M059J (cell line): ENCODE results near the gene PRR5. TPM values are rescaled to one million over a fixed set of nuclear protein-coding genes. Genes with fewer than 3 reads are reported as not detected.
"Not testable (repeated sequence)": the region's sequence is repeated elsewhere in the genome, so short reads cannot be mapped to it uniquely, and the experiment has no call there.

ENCODE experiments used
- DNase-seq: peaks from one replicate; pipeline ENCODE4 v3.0.0-alpha.2; 2012; ENCODE audit warnings: low read depth
- total RNA-seq: library from RNA; depleted of rRNA; stranded (reverse); fragments of >200 nt; shearing (Covaris generic); gene quantifications from 2 replicates; pipeline ENCODE4 v1.2.3, GENCODE V29; 2014

PRR5 gene
- total RNA-seq, 1 experiment from 2014 or later: not detected

DNA sequence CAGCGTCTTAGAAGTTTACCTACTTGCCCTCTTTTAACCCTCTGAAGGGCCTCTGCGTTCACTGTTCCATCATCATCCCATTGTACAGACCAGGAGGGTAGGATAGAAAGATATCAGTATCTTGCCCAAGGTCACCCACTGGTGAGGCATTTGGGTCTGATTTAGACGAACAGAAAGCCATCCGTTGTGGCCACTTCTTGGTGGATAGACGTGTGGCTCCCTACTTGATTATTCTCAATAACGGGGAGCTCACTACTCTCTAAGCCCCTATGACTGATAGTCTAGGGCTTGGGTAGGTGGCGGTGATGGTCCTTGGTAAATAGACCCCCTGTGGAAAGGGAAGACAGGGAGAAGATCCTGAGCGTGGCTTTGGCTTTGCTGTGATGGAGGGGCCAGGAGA is 28.6 kb upstream of the PRR5 start:
- no peak for DNase-seq

DNA sequence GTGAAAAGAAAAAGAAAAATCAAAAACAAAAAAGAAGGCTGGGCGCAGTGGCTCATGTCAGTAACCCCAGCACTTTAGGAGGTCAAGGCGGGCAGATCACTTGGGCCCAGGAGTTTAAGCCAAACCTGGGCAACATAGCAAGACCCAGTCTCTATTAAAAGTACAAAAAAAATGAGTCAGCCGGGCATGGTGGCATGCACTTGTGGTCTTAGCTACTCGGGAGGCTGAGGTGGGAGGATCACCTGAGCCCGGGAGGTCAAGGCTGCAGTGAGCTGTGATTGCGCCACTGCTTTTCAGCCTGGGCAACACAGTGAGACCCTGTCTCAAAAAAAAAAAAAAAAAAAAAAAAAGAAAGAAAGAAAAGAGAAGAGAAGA is 26.0 kb upstream of the PRR5 start:
- not testable (repeated sequence) for DNase-seq

DNA sequence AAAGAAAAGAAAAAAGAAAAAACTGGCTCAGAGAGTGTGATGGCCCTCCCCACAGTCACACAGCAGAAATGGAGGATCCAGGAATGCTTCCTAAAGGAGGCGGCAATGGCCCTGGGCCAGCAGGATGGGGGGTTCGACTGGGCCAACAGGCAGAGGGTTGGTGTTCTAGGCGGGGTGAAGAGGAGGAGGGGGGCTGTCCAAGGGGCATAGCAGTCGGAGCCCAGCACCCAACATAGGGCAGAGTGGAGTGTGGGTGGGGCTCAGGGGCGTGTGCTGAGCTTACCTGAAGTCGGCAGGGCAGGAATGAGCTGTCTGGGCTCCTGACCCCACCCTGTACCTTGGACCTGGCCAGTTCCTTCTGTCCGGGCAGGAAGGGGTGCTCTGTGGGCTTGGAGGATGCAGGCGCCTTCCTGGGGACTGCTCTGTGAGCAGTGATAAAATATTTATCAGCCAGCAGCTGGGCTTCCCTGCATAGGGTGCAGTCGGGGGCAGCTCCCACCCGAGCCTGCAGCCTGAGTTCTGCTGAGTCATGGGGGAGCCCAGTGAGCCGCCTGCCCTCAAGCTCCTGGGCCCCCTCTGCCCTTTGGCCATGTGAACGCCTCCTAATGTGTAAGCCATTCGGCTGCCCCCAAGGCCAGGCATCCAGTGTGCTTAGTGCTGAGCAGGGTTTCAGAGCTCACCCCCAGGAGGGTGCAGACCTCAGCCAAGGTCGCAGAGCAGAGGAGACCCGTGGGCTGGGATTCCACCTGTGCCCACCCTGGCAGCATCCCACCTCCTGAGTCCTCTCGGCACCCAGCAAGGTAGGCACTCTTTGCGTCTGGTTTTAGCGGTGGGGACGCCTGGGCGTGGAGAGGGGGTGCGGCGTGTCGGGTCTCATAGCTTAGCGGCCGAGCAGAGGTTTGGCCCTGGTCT is 25.3 kb upstream of the PRR5 start:
- no peak for DNase-seq

DNA sequence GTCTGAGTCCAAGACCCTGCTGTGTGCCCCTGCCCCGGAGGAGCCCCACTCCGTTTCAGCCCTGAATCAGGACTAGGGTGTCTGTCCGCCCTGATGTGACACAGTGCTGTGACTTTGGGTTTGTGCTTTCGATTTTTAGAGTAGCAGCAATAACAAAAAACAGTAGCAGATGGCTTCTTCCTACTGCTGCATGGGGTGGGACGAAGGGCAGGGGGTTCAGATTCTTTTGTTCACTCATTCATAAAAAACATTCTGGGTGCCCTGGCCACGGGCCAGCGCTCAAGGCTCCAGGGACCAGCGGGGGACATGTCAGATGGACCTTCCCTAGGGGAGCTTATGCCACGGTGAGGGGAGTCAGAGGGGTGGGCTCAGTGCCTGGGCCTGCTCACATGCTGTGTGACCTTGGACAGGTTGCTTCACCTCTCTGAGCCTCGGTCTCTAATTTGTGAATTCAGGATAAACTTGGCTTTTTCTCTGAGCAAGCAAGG is 24.6 kb upstream of the PRR5 start:
- DNase-seq: no peak

DNA sequence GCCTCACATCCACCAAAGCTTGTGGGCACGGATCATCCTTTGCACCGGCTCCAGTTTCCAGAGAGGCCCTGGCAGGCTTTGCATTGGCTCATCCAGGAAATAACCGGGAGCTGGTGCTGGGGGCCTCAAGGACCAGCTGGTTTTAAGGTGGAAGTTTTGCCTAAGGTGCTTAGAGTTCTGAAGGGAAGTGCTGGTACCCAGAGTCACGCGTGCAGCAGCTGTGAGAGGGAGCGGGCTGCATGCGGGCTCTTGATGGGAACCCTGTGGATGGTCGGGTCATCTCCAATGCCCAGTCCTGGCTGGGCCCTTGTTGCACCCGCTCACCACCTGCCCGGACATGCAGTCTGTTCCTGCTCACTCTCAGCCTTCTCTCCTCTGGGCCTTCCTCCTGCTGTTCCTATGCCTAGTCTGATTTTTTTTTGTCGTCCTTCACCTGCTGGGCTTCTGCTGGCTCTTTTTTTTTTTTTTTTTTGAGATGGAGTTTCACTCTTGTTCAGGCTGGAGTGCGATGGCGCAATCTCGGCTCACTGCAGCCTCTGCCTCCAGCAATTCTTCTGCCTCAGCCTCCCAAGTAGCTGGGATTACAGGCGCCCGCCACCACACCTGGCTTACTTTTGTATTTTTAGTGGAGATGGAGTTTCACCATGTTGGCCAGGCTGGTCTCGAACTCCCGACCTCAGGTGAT is 24.0 kb upstream of the PRR5 start:
- no peak for DNase-seq

DNA sequence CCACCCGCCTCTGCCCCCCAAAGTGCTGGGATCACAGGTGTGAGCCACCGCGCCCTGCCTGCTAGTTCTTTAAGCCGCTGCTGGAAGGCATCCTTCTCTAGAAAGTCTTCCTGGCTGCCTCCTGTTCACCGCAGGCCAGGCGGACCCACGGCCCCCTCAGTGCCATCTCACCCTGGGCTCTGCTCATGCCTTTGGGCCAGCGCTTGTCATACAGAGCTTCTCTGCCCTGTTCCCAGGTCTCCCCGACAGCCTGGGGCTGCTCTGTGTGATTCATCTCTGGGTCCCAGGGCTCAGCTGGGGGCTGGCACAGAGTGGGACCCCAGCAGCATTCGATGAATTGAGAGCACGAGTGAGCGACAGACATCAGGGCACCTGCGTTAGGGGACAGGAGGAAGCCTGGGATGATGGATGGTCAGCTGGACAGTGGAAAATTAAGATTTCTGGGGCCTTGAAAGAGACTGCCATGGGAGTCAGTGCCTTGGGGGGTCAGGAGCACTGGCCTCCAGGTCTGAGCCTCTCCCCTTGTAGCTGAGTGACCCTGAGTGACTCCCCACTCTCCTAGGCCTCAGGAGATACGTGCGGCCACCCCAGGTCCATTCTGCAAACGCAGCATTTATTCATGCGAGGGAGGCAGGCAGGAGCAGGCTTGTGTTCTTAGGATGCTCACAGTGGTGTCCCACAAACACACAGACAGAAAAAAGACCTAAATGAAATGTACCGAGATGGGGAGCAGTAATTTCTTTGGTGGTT is 23.3 kb upstream of the PRR5 start:
- no peak for DNase-seq

DNA sequence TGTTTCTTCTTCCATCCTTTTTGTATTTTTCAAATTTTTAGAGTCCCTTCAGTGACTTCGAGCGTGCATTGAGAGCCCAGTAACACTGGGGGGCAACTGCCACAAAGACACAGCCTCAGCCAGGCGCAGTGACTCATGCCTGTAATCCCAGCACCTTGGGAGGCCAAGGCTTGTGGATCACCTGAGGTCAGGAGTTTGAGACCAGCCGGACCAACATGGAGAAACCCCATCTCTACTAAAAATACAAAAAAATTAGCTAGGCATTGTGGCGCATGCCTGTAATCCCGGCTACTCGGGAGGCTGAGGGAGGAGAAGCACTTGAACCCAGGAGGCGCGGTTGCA is 22.7 kb upstream of the PRR5 start:
- not testable (repeated sequence) for DNase-seq

DNA sequence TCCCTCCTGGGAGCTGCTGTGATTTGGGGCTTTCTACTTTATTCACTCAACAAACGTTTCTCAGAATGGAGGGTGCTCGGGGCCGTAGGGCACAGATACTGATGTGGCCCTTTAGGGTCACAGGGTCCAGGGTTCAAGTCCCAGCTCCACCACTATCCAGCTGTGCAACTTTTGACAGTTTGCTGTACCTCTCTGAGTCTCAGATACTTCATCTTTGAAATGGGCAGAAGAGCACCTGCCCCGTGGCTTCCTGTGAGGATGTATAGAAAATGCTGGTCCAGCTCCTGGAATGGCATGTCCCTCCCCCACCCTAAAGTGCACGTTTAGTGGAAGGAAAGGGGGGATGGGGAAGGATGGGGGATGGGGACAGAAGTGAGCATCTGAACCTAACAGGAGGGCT is 21.9 kb upstream of the PRR5 start:
- no peak for DNase-seq

DNA sequence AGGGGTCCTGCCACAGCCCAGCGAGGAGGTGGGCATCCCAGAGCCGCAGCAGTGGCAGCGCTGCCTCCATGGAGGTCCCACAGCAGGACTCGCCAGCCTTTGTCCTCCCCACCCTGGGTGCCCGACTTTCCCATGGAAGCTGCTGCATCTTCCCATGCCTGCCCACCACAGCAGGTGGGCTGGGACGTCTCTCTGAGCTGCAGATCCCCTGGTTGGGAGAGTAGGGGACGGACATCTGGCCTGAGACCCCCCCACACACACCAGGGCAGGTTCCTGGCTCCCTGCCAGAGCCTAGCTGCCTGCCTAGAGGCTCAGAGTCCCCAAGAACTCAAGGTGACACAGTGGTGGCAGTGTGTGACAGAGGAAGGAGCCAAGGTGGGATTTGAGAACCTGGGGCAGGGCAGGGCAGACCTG is 21.5 kb upstream of the PRR5 start:
- DNase-seq: no peak

DNA sequence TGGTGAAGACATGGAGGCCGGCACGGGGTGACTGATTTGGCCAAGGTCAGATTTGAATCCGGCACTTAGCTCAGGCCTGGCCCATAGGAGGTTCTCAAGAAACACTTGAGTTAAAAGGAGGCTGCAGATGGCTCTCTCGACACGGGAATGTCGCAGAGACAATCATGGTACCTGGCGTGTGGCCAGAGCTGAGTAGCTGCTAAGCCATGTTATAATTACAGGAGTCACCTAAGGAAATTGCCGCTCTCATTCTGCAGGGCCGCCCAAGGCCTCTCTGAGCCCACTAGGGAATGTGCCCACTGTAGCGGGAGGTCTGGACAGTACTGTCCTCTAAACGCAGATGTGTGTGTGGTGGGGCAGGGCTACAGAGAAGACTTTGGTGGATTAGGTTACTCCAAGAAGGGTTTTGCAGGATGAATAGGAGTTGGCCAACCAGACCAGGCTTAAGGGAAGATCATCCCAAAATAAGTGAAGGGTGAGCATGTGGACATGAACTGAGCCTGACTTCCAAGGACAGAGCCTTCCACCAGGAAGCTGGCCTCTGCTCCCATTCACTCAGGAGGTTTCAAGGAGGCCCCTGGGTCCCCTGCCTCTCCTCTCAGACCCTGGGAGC is 19.3 kb upstream of the PRR5 start:
- DNase-seq: no peak

DNA sequence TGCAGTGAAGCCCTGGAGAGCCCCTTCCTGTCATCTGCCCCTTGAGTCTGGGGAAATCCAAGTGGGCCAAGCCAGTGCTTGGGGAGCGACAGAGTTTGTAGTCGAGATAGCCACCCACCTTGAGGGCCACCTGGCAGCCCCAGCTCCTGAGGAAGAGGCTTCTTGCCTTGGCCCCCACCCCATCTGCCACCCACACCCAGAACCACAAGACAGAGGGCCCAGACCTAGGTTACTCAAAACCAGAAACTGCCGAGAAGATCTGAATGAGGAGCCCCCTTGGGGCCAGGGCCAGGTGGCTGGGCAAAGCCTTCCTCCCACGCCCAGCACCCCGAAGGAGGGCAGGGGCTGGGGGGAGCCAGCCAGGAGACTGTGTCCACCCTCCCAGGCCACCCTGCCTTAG is 18.8 kb upstream of the PRR5 start:
- DNase-seq: no peak

DNA sequence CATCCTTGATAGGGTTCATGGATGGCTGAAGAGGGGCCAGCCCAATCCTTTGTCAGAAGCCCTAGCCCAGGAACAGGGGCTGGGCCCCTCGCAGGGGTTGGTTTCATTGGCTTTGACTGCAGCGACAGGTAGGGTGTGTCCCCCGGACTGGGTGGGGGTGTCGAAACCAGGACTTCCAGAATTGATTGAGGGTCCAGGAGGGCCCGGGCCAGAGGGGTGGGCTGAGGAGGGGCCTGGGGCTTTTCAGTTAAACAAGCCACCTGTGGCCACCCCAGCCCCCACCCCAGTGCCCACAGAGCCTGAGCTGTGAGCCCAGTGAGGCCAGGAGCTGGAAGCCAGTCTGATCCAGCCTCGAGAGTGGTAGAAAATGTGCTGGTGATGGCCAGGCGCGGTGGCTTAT is 18.1 kb upstream of the PRR5 start:
- DNase-seq: no peak

DNA sequence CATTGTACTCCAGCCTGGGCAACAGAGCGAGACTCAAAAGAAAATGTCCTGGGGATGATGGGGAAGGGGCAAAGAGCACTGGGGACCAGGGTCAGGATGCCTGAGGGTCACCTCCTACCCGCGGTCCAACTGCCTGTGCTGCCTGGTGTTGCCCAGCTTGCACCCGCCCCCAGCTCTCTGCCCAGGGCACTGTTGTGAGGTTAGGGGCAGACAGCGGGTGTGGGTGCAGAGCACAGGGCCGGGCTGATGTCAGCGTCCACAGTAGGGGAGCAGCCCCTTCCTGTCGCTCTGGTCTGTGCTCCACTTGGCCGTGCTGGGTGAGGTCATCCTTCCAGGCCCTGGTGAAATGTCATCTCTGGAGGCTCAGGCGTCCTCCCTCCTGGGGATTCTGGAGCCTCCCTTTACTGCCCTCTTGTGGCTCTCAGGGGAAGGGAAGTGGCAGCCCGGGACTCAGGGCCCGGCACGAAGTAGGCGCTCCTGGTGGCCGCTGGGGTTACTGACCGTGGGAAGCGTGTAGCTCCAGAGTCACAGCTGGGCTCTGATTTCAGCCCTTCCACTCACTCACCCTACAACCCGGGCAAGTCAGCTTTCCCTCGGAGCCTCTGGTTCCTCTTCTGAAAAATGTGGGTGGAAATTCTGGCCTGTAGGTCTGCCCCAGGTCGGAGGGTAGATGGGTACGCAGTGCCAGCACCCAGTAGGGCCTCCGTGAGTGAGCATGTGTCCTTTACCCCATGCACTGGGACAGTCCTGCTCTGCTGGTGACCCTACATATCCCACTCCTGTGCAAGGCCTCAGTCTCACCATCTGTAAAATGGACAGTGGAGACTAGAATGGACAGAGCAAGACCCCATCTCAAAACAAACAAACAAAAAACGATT is 17.3 kb upstream of the PRR5 start:
- peak; percentile 81 for DNase-seq

DNA sequence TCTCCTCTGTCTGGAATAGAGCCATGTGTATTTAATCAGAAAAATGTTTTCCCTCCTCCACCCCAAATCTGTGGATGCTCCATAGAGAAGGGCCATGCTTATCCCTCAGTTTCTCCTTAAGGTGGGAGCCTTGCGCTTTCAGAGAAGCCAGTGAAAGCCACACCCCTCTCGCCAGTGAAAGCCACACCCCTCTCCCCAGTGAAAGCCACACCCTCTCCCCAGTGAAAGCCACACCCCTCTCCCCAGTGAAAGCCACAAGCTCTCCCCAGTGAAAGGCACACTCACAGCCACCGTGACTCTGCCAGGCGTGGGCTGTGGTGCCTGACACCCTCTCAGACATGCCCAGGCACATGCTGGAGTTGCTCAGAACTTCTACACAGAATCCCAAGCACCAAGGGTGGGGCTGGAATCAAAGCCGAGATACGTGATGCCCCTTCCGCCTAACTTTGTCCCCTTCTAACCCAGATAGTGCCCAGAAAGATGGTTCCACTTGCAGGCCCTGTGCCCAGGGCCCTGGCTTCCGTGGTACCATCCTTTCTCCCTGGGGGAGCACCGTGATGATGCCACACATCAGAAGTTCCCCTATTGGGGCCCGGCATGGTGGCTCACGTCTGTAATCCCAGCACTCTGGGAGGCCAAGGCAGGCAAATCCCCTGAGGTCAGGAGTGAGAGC is 16.5 kb upstream of the PRR5 start:
- peak; percentile 31 for DNase-seq

DNA sequence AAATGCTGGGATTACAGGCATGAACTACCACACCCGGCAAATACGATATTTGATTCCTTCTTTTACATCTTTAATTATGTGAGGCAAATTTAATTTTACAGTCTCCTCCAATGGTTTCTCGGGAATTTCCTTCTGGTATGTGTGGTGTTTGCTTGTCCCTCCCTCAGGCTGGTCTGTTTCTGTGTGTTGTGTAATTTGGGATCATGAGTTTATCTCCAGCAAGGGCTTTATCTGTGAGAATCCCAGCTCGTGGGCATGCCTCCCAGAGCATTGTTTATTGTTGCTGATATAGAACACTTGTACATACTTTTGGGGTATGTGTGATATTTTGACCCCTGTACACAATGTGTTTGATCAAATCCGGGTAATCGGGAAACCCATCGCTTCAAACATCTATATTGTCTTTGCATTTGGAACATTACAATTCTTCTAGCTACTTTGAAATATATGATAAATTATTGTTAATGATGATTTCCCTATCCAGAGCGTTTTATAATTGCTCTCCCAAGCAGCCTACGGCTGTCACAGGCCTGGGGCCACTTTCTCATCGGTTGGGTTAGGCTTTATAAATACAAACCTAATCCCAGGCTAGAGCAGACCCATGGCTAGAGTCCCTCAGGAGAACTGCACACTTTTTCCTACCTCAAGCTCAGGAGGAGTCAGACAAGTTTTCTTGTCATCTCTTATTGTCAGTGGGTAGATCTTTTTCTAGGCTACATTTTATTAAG is 15.0 kb upstream of the PRR5 start:
- DNase-seq: no peak

DNA sequence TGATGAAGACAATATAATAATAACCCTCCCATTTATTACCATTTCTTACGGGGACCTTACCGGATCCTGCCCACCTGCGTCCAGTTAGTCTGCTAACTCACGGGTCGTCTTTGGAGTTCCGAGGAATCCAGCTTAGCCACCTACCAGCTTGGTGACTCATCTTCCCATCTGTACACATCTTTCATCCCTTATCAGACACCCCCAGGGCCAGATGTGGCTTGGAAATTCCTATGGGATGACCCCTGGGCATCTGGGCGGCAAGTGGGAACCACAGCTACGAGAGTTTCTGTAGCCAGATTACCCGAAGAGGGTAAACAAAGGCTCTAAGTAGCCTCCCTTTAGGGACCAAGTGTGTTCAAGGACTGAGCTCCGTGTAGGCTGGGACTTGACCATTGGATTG is 12.8 kb upstream of the PRR5 start:
- no peak for DNase-seq

DNA sequence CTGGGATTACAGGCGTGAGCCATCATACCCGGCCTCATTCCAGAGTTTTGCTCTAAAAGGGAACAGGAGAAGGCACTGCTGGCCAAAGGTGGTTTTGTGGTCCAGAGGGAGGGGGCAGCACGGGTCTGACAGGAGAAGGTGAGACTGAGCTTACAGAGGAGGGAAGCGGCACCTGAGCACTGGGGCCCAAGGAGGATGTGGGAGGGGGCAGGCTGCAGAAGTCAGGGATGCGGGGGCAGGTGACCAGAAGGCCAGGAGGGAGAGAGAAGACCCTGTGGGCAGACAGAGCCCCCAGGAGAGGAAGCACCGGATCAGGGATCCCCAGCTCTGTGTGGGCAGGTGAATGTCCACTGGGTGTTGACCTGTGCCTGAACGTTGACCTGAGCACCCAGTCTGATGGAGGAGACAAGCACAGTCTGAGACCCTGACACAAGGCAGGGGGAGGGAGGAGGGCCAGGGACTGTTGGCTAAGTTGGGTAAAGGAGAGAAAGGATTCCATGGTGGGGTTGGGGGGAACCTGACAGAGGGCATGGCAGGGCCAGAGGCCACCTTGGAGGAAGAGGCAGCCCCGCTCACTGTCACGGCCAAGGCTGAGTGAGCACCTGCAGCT is 12.0 kb upstream of the PRR5 start:
- DNase-seq: no peak

DNA sequence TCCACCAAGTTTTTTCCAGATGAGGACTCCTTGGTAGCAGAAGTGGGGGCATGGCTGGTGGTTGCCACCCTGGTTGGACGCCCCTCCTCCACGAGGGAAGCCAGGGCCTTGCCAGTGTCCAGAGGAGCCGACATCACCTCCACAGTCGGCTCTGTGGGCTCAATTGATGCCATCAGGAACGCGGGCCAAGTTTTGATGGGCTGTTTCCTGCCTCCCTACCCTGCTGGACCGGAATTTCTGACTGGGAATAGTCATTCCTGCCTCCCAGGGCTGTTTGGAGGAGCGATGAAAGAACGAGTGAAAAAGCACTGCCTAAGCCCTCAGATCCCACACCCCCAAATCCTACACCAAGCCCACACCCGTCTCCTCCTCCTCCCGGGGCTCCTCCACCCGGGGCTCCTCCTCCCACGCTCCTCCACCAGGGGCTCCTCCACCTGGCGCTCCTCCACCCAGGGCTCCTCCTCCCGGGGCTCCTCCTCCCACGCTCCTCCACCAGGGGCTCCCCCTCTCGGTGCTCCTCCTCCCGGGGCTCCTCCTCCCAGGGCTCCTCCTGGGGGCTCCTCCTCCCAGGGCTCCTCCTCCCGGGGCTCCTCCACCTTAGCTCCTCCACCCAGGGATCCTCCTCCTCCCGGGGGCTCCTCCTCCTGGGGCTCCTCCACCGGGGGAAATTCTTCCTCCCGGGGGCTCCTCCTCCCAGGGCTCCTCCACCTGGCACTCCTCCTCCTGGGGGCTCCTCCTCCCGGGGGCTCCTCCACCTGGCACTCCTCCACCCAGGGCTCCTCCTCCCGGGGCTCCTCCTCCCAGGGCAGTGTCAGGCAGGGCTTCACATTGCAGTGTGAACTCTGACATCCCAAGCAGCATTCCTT is 10.0 kb upstream of the PRR5 start:
- DNase-seq: no peak

DNA sequence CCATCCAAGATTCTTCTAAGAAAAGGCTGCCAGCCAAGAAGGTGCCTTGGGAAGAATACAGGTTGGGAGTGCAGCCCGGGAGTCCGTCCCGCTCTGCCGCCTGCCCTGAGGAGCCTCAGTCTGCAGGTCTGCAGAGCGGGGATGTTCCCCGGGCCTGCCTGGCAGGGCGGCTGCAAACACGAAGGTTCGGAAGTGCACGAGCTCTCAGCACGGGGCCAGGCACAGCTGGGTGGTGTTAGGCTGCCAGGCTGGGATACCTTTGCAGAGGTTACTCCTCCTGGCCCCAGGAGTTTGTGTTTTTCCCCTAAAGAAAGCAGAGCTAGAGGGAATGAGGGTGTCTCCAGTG is 9.4 kb upstream of the PRR5 start:
- no peak for DNase-seq
